Measurements from ENCODE around the gene CCDC51. TPM values are rescaled to one million over a fixed set of nuclear protein-coding genes. Genes with fewer than 3 reads are reported as not detected.
"Not testable (repeated sequence)": the region's sequence is repeated elsewhere in the genome, so short reads cannot be mapped to it uniquely, and the experiment has no call there.

The CCDC51 gene
- total and polyA plus RNA-seq, 4 donors, result 6.6 to 14.4 (median 11.1) TPM

DNA sequence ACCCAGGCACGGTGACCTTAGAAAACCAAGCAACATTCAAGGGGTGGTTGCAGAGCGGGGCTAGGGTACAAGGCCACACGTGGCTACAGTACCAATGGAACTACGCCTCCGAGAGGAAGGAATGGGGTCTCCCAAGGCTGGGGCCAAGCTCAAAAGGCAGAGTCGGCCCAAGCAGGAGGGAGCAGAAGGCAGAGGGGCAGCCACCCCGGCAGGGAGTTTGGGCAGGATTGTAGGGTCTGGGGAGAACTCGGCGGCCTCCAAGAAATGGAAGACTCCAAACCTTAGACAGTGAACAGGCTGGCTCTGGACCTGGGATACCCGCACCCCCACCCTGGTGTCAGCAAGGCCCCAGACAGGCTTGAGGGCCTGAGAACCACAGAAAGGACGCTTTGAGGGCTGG lies 35.3 kb upstream of the CCDC51 start:
- ATAC-seq (ENCODE audit: insufficient read depth, low FRiP score) (no peak), DNase-seq (no peak)
- H3K36me3 ChIP-seq (ENCODE audit: control insufficient read depth in 4 of 4, insufficient read depth in 4 of 4, low read length in 4 of 4), result peaks cover 0 to 12% (median 0%) of the 10 kb centered on the region in 4 donors
- peaks cover 0 to 12% (median 6%) of the 10 kb centered on the region in 5 donors for H3K4me1 ChIP-seq (ENCODE audit: control insufficient read depth in 5 of 5, insufficient read depth in 5 of 5, low read length in 5 of 5)
- TF ChIP-seq, protein P1, sequence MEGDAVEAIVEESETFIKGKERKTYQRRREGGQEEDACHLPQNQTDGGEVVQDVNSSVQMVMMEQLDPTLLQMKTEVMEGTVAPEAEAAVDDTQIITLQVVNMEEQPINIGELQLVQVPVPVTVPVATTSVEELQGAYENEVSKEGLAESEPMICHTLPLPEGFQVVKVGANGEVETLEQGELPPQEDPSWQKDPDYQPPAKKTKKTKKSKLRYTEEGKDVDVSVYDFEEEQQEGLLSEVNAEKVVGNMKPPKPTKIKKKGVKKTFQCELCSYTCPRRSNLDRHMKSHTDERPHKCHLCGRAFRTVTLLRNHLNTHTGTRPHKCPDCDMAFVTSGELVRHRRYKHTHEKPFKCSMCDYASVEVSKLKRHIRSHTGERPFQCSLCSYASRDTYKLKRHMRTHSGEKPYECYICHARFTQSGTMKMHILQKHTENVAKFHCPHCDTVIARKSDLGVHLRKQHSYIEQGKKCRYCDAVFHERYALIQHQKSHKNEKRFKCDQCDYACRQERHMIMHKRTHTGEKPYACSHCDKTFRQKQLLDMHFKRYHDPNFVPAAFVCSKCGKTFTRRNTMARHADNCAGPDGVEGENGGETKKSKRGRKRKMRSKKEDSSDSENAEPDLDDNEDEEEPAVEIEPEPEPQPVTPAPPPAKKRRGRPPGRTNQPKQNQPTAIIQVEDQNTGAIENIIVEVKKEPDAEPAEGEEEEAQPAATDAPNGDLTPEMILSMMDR (IDR thresholded peaks at IDR 0.05; ENCODE audit: control extremely low read depth, extremely low read depth), result no peak
- no peaks in the 10 kb centered on the region for H3K9me3 ChIP-seq (ENCODE audit: control insufficient read depth in 4 of 4, insufficient read depth in 3 of 4, low read length in 3 of 4)
- H3K9ac ChIP-seq (ENCODE audit: insufficient read depth in 1 of 2, low read length in 2 of 2), result no peak overlapping the region
- no peak overlapping the region for H3K27ac ChIP-seq (ENCODE audit: low read depth in 1 of 2, low read length in 1 of 2)
- WGBS, 2 donors, result 90 to 91% methylated on average over 11 of the region's 11 CpGs
- H3K27me3 ChIP-seq (ENCODE audit: control insufficient read depth in 3 of 3, insufficient read depth in 3 of 3, low read length in 2 of 3), result no peaks in the 10 kb centered on the region
- H3K4me3 ChIP-seq, result no peak overlapping the region

- H3K4me3 ChIP-seq, result no peak overlapping the region
- H3K27me3 ChIP-seq (ENCODE audit: control insufficient read depth in 3 of 3, insufficient read depth in 3 of 3, low read length in 2 of 3), result no peaks in the 10 kb centered on the region
- WGBS, 2 donors, result 73 to 85% methylated on average over 4 of the region's 4 CpGs
- TF ChIP-seq, protein P1 (IDR thresholded peaks at IDR 0.05; ENCODE audit: control extremely low read depth, extremely low read depth), result no peak
- peaks cover 0 to 16% (median 6%) of the 10 kb centered on the region in 5 donors for H3K4me1 ChIP-seq (ENCODE audit: control insufficient read depth in 5 of 5, insufficient read depth in 5 of 5, low read length in 5 of 5)
- H3K9ac ChIP-seq (ENCODE audit: insufficient read depth in 1 of 2, low read length in 2 of 2), result no peak overlapping the region
- H3K27ac ChIP-seq (ENCODE audit: low read depth in 1 of 2, low read length in 1 of 2), result peak overlapping the region in 1 of 2 donors; percentile 20
- DNase-seq (no peak), ATAC-seq (ENCODE audit: insufficient read depth, low FRiP score) (no peak)
- peaks cover 0 to 12% (median 1%) of the 10 kb centered on the region in 4 donors for H3K36me3 ChIP-seq (ENCODE audit: control insufficient read depth in 4 of 4, insufficient read depth in 4 of 4, low read length in 4 of 4)
- H3K9me3 ChIP-seq (ENCODE audit: control insufficient read depth in 4 of 4, insufficient read depth in 3 of 4, low read length in 3 of 4), result no peaks in the 10 kb centered on the region
These were observed 34.7 kb upstream of the CCDC51 start for GRCh38 chr3:48474619-48475018.

DNA sequence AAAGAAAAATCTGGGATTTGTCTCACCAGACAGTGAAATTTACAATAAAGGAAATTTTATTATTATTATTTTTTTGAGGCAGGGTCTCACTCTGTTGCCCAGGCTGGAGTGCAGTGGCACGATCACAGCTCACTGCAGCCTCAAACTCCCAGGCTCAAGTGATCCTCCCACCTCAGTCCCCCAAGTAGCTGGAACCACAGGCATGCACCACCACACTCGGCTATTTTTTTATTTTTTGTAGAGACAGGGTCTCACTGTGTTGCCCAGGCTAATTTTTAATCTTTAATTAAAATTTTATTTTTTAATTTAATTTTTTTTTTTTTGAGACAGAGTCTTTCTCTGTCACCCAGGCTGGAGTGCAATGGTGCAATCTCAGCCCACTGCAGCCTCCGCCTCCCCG lies 34.1 kb upstream of the CCDC51 start:
- DNase-seq; H3K9me3 ChIP-seq (ENCODE audit: control insufficient read depth in 4 of 4, insufficient read depth in 3 of 4, low read length in 3 of 4); H3K27me3 ChIP-seq (ENCODE audit: control insufficient read depth in 3 of 3, insufficient read depth in 3 of 3, low read length in 2 of 3); H3K4me3 ChIP-seq; H3K9ac ChIP-seq (ENCODE audit: insufficient read depth in 1 of 2, low read length in 2 of 2); ATAC-seq (ENCODE audit: insufficient read depth, low FRiP score); H3K27ac ChIP-seq (ENCODE audit: low read depth in 1 of 2, low read length in 1 of 2): not testable (repeated sequence)
- peaks cover 0 to 22% (median 6%) of the 10 kb centered on the region in 5 donors for H3K4me1 ChIP-seq (ENCODE audit: control insufficient read depth in 5 of 5, insufficient read depth in 5 of 5, low read length in 5 of 5)
- 93 to 94% methylated on average over 4 of the region's 4 CpGs for WGBS, 2 donors
- peaks cover 0 to 16% (median 4%) of the 10 kb centered on the region in 4 donors for H3K36me3 ChIP-seq (ENCODE audit: control insufficient read depth in 4 of 4, insufficient read depth in 4 of 4, low read length in 4 of 4)

- Histone ChIP-seq H3K36me3 (ENCODE audit: control insufficient read depth in 4 of 4, insufficient read depth in 4 of 4, low read length in 4 of 4) (peaks cover 0 to 15% (median 4%) of the 10 kb centered on the region in 4 donors), H3K9ac (ENCODE audit: insufficient read depth in 1 of 2, low read length in 2 of 2) (peak overlapping the region in 1 of 2 donors; percentile 65), H3K4me3 (no peak overlapping the region), H3K27ac (ENCODE audit: low read depth in 1 of 2, low read length in 1 of 2) (peak overlapping the region; percentile 83 to 100), H3K9me3 (ENCODE audit: control insufficient read depth in 4 of 4, insufficient read depth in 3 of 4, low read length in 3 of 4) (no peaks in the 10 kb centered on the region), H3K27me3 (ENCODE audit: control insufficient read depth in 3 of 3, insufficient read depth in 3 of 3, low read length in 2 of 3) (no peaks in the 10 kb centered on the region), H3K4me1 (ENCODE audit: control insufficient read depth in 5 of 5, insufficient read depth in 5 of 5, low read length in 5 of 5) (peaks cover 0 to 25% (median 6%) of the 10 kb centered on the region in 5 donors)
- WGBS, 2 donors, result 73 to 81% methylated on average over 5 of the region's 5 CpGs
- ATAC-seq (ENCODE audit: insufficient read depth, low FRiP score) (no peak), DNase-seq (no peak)
- TF ChIP-seq, protein P1 (IDR thresholded peaks at IDR 0.05; ENCODE audit: control extremely low read depth, extremely low read depth), result no peak
These were observed 33.7 kb upstream of the CCDC51 start for GRCh38 chr3:48473617-48473952.

Data from lung (tissue), 12 donors.